Caco-2 (cell line): Measurements from ENCODE around the gene DENND1A. TPM values are rescaled to one million over a fixed set of nuclear protein-coding genes. Genes with fewer than 3 reads are reported as not detected.

Source experiments
- BruUV-seq: library from RNA; stranded (reverse); fragments of 400-500 nt; replicated peaks from 2 replicates; lab custom pipeline; 2021; lab: Mats Ljungman, UMichigan
- CTCF ChIA-PET: fragments of 300-600 bp; sonication (Branson Sonifier 250); formaldehyde crosslinking; loops from one replicate; lab custom pipeline; 2022; ENCODE audit warnings: antibody characterized with exemption; lab: Charles Lee
- POLR2A ChIA-PET: fragments of 300-600 bp; sonication (Branson Sonifier 250); formaldehyde crosslinking; loops from one replicate; lab custom pipeline; 2022; ENCODE audit warnings: antibody characterized with exemption; lab: Charles Lee
- DNase-seq, 2 experiments: peaks; one replicate each; pipeline versions ENCODE4 v3.0.0 to v3.0.0-alpha.2; 2020 to 2022
- H3K27me3 ChIP-seq: replicated peaks from 2 replicates; pipeline ENCODE4 v1.6.0; 2011; ENCODE audit warnings: low read length; ENCODE audit not compliant: control insufficient read depth, insufficient read depth
- H3K36me3 ChIP-seq: 2 replicates; pipeline ENCODE4 v1.5.1; 2011; ENCODE audit warnings: low read length; ENCODE audit not compliant: control insufficient read depth, insufficient read depth
- H3K4me1 ChIP-seq: fragments of 250-450 bp; sonication (Bioruptor Pico); 2 replicates; pipeline ENCODE4 v1.5.1; 2020; ENCODE audit warnings: mild to moderate bottlenecking
- H3K4me3 ChIP-seq: 2 replicates; pipeline ENCODE4 v1.5.1; 2011; ENCODE audit warnings: low read depth, mild to moderate bottlenecking, control low read depth, low read length
- H3K9me3 ChIP-seq: fragments of 250-450 bp; sonication (Bioruptor Pico); 2 replicates; pipeline ENCODE4 v1.5.1; 2020; ENCODE audit warnings: mild to moderate bottlenecking, moderate library complexity
- H3K27ac Mint-ChIP-seq: one replicate; pipeline ENCODE4 v1.8.0; 2022; ENCODE audit warnings: mixed read lengths; ENCODE audit not compliant: unreplicated experiment
- H3K27me3 Mint-ChIP-seq: one replicate; pipeline ENCODE4 v1.8.0; 2022; ENCODE audit warnings: mixed read lengths; ENCODE audit not compliant: insufficient read depth, unreplicated experiment
- H3K36me3 Mint-ChIP-seq: one replicate; pipeline ENCODE4 v1.8.0; 2022; ENCODE audit warnings: mild to moderate bottlenecking, mixed read lengths; ENCODE audit not compliant: insufficient read depth, unreplicated experiment
- H3K4me1 Mint-ChIP-seq: one replicate; pipeline ENCODE4 v1.8.0; 2022; ENCODE audit warnings: low read depth, mixed read lengths; ENCODE audit not compliant: unreplicated experiment
- H3K4me3 Mint-ChIP-seq: one replicate; pipeline ENCODE4 v1.8.0; 2022; ENCODE audit warnings: mild to moderate bottlenecking, moderate library complexity, mixed read lengths; ENCODE audit not compliant: unreplicated experiment
- H3K9me3 Mint-ChIP-seq: one replicate; pipeline ENCODE4 v1.8.0; 2022; ENCODE audit warnings: mixed read lengths; ENCODE audit not compliant: unreplicated experiment
- CTCF ChIP-seq, 2 experiments: fragments of 200-600 bp in 1 of 2; IDR thresholded peaks; 1 replicate in 1 of 2; 2 replicates in 1 of 2; pipeline versions ENCODE4 v1.5.1 to v1.8.0; 2011 to 2022; ENCODE audit warnings: antibody characterized with exemption in 1 of 2, control low read depth in 1 of 2, inconsistent platforms in 1 of 2, low read depth in 1 of 2, low read length in 1 of 2, mild to moderate bottlenecking in 1 of 2, moderate library complexity in 1 of 2; ENCODE audit not compliant: insufficient read depth in 1 of 2, severe bottlenecking in 1 of 2, unreplicated experiment in 1 of 2
- intact Hi-C: fragments of 100-400 bp; cut with micrococcal nuclease; formaldehyde crosslinking; loops from one replicate; pipeline ENCODE4 v1.10.0; 2022; ENCODE audit not compliant: unreplicated experiment
- total RNA-seq: library from RNA; stranded (reverse); gene quantifications from 2 replicates; pipeline ENCODE4 v1.2.3, GENCODE V29; 2022

DENND1A gene
- total RNA-seq, 1 experiment from 2014 or later = 41.6 TPM

- no peaks in the 10 kb centered on the region for H3K36me3 ChIP-seq
- Mint-ChIP-seq H3K4me1 (no peaks in the 10 kb centered on the region), H3K36me3 (peaks cover 14% of the 10 kb centered on the region), H3K27ac (no peak overlapping the region), H3K4me3 (no peak overlapping the region), H3K9me3 (no peaks in the 10 kb centered on the region), H3K27me3 (no peaks in the 10 kb centered on the region)
- H3K9me3 ChIP-seq = no peaks in the 10 kb centered on the region
- no TSS peak for BruUV-seq
- no peaks in the 10 kb centered on the region for H3K27me3 ChIP-seq
- no peaks in the 10 kb centered on the region for H3K4me1 ChIP-seq
- DNase-seq = no peak
- ChIA-PET POLR2A (no interaction called here), CTCF (no interaction called here)
- intact Hi-C loops = no loop called here
- TF ChIP-seq CTCF (IDR thresholded peaks at IDR 0.05; ENCODE audit: insufficient read depth in 1 of 2, low read depth in 1 of 2, low read length in 1 of 2, severe bottlenecking in 1 of 2, unreplicated experiment in 1 of 2) = no peak
- no peak overlapping the region for H3K4me3 ChIP-seq
Measured at GRCh38 chr9:123614306-123615263, 315.3 kb downstream of the DENND1A start.

- intact Hi-C loops = no loop called here
- no peak for TF ChIP-seq CTCF (IDR thresholded peaks at IDR 0.05; ENCODE audit: insufficient read depth in 1 of 2, low read depth in 1 of 2, low read length in 1 of 2, severe bottlenecking in 1 of 2, unreplicated experiment in 1 of 2)
- H3K27ac Mint-ChIP-seq = no peak overlapping the region
- no peaks in the 10 kb centered on the region for H3K27me3 ChIP-seq
- H3K9me3 ChIP-seq = no peaks in the 10 kb centered on the region
- H3K9me3 Mint-ChIP-seq = no peaks in the 10 kb centered on the region
- H3K36me3 ChIP-seq = no peaks in the 10 kb centered on the region
- H3K4me3 ChIP-seq = no peak overlapping the region
- H3K27me3 Mint-ChIP-seq = no peaks in the 10 kb centered on the region
- BruUV-seq = no TSS peak
- no peak overlapping the region for H3K4me3 Mint-ChIP-seq
- no peaks in the 10 kb centered on the region for H3K4me1 Mint-ChIP-seq
- CTCF ChIA-PET = no interaction called here
- no peaks in the 10 kb centered on the region for H3K4me1 ChIP-seq
- POLR2A ChIA-PET = no interaction called here
- DNase-seq = no peak
- H3K36me3 Mint-ChIP-seq = peaks cover 7% of the 10 kb centered on the region
Measured at GRCh38 chr9:123611226-123611625, 318.7 kb downstream of the DENND1A start.

DNA sequence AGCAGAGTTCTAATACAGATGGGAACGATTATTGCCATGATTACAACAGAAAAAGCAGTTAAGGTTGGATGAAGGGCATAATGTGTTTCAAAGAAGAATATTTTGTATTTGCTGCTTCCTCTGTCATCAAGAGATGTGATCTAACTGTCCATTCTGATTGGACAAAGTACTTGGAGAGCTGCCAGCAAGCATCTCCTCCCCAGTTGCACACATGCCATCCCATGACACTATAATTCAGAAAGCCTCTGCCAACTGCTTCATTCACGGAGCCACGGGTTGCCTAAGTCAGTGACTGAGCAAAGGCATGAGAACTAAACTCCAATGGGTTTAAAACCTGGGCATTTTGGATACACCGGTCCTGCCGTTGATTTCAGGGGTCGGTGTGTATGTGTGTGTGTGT lies 320.1 kb downstream of the DENND1A start:
- Histone ChIP-seq H3K27me3 (no peaks in the 10 kb centered on the region), H3K4me1 (no peaks in the 10 kb centered on the region), H3K9me3 (no peaks in the 10 kb centered on the region), H3K36me3 (no peaks in the 10 kb centered on the region), H3K4me3 (no peak overlapping the region)
- no peak for DNase-seq
- H3K36me3 Mint-ChIP-seq = peaks cover 4% of the 10 kb centered on the region
- CTCF ChIA-PET = no interaction called here
- no peak for TF ChIP-seq CTCF (IDR thresholded peaks at IDR 0.05; ENCODE audit: insufficient read depth in 1 of 2, low read depth in 1 of 2, low read length in 1 of 2, severe bottlenecking in 1 of 2, unreplicated experiment in 1 of 2)
- H3K4me1 Mint-ChIP-seq = no peaks in the 10 kb centered on the region
- no peaks in the 10 kb centered on the region for H3K9me3 Mint-ChIP-seq
- no peaks in the 10 kb centered on the region for H3K27me3 Mint-ChIP-seq
- no peak overlapping the region for H3K4me3 Mint-ChIP-seq
- POLR2A ChIA-PET = no interaction called here
- intact Hi-C loops = no loop called here
- no peak overlapping the region for H3K27ac Mint-ChIP-seq
- BruUV-seq = no TSS peak
